DMS 273 (cell line): ENCODE data around the gene UBE2E2.

Experiments
- DNase-seq: peaks from one replicate; lab custom pipeline; 2025; ENCODE audit not compliant: unreplicated experiment; lab: John Stamatoyannopoulos, UW

Gene UBE2E2

GRCh38 chr3:23239211-23240068, 36.3 kb downstream of the UBE2E2 start:
- no peak for DNase-seq

DNA sequence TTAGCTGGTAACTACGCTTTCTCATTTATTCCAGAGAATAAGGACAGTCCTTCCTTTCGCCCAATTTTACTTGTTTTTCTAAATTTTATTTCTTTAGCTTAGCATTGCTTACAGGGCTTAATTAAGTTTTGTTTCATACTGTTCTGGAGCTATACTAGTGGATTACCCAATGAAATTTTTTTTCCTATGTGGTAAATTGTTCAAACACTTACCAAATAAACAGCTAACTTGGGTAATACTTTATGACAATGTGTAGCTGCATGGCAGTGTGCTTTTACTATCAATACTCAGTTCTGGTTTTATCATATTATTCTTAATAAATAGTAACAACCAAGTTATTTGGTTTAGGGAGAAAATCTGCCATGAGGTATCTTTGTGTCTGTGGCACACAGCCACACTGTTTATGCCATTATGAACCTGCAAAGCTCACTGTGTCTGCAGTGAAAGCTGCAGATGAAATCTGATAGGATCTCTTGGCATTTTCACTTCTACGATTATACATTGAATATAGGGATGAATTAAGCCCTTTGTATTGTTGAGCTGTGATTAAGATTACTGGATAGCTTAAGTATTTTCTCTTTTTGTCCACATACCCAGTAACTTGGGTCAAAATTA, 37.2 kb downstream of the UBE2E2 start:
- DNase-seq: peak; percentile 28

DNA sequence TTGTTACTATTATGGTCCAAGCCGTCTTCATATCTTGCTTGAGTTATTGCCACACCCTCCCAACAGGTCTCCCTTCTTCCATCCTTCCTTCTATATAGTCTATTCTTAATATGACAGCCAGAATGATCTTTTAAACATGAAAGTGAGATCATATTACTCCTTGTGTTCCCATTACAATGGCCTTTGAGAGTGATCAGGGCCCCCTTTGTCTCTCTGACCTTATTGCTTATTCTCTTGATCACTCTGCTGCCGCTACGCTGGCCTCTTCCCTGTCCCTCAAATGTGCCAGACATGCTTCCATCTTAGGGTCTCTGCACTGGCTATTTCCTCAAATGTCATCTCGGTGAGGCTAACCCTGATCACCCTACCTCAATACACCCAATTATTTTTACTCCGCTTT, 38.1 kb downstream of the UBE2E2 start:
- DNase-seq: no peak

DNA sequence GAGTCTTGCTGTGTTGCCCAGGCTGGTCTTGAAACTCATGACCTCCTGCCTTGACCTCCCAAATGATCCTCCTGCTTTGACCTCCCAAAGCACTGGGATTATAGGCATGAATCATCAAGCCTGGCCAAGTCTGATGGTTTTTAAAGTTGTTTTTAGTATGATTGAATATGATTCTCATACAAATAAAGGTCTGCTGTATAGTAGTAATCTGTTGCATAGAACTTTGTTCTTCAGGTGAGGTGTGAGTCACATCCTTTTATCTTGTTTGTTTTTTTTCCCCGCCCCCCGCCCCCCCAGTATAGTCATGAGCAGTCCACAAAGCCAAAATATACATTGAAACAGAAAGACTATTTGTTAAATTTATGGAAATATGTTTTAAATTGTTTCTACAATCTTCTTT, 39.0 kb downstream of the UBE2E2 start:
- no peak for DNase-seq

GRCh38 chr3:23244324-23245041, 41.4 kb downstream of the UBE2E2 start:
- DNase-seq: no peak

DNA sequence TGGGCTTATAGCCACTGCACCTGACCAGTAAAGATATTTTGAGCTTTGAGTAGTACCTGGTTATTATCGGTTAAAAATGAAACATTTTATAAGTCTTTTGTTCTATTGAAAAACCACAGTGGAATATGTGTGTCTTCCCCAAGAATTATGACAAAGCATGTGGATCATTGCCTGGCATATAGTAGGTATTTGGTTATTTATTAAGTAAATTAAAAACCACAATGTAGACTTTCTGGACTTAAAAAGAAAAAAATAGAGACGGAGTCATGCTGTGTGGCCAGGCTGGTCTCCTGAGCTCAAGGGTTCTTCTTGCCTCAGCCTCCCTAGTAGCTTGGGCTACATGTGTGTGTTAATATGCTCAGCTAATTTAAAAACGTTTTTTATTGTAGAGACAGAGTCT, 43.5 kb downstream of the UBE2E2 start:
- no peak for DNase-seq

DNA sequence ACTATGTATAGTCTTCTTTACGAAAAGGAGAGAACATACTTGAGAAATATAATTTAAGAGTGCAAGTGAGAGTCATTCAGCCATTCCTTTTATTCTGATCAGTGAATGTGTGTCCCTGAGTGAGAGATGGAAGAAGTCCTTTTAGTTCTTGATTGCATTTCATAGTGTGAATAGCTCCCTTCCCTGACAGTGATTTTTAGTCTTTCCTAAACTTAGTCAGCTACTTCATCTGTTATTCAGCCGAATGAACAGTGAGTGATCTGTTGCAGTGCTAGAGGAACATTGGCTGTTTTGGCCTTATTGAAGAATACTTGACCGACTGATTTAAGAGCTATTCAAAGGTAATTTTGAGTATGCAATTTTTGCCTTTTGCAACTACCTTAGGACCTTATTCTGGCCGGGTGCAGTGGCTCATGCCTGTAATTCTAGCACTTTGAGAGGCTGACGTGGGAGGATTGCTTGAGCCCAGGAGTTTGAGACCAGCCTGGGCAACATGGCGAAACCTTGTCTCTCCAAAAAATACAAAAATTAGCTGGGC, 45.5 kb downstream of the UBE2E2 start:
- DNase-seq: no peak

GRCh38 chr3:23249961-23250360, 46.8 kb downstream of the UBE2E2 start:
- DNase-seq: no peak

GRCh38 chr3:23252122-23252521, 49.0 kb downstream of the UBE2E2 start:
- no peak for DNase-seq

GRCh38 chr3:23253214-23253613, 50.1 kb downstream of the UBE2E2 start:
- DNase-seq: no peak

DNA sequence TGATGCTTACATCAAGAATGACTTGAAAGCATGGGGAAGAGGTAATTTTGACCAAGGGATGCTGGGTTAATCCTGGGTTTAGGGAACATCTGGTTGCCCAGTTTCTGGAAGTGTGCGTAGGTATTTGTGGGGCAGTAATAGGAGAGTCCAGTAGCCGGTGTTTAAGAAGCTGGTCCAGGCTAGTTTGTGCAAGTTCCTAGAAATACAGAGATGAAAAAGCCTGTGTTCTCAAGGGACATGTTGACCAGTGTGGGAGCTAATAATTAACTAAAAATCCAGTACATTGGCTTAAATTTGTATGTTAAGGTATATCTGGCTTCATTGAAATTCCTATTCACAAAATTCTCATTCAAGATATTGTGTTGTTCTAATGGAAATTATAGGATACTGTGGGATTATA, 51.2 kb downstream of the UBE2E2 start:
- DNase-seq: no peak

GRCh38 chr3:23254835-23255234, 51.7 kb downstream of the UBE2E2 start:
- no peak for DNase-seq

GRCh38 chr3:23256741-23257435, 53.8 kb downstream of the UBE2E2 start:
- DNase-seq: no peak

GRCh38 chr3:23258110-23258509, 55.0 kb downstream of the UBE2E2 start:
- DNase-seq: no peak

DNA sequence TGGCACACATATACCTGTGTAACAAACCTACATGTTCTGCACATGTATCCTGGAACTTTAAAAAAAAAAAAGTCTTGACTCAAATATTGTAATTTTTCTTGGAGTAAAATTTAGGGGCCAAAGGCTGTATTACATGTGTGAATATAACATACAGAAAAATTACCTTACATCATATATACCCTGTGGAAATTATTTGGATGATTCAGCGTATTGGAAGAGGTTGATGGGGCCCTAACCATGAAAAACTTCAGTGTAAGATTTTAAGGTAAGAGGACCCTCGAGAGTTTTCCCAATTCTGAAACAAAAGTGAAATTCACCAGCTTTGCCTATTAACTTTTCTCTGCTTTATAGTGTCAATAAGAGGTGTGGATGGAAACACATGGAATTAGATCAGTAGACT, 56.4 kb downstream of the UBE2E2 start:
- DNase-seq: no peak

GRCh38 chr3:23262766-23263165, 59.6 kb downstream of the UBE2E2 start:
- no peak for DNase-seq

GRCh38 chr3:23263796-23264195, 60.7 kb downstream of the UBE2E2 start:
- no peak for DNase-seq

- DNase-seq: no peak
Observed at GRCh38 chr3:23264413-23264812, 61.3 kb downstream of the UBE2E2 start.

DNA sequence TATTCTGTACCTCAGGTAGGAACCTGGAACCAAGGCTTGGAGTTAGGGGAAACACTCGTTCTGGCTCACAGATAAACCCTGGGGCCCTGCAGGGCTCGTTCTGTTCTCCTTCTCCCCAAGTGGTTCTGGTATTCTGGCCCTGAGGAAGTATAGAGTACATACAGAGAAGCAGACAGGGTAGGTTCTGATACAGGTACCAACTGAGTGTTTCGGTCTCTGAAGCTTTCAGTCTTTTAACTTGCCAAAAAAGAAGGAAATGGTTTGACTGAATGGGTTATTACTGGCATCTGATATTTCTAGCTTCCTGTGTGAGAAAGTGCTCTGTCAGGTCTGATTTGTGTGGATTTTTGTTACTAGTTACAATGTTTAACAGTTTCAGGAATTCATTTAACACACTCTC, 67.3 kb downstream of the UBE2E2 start:
- DNase-seq: no peak

DNA sequence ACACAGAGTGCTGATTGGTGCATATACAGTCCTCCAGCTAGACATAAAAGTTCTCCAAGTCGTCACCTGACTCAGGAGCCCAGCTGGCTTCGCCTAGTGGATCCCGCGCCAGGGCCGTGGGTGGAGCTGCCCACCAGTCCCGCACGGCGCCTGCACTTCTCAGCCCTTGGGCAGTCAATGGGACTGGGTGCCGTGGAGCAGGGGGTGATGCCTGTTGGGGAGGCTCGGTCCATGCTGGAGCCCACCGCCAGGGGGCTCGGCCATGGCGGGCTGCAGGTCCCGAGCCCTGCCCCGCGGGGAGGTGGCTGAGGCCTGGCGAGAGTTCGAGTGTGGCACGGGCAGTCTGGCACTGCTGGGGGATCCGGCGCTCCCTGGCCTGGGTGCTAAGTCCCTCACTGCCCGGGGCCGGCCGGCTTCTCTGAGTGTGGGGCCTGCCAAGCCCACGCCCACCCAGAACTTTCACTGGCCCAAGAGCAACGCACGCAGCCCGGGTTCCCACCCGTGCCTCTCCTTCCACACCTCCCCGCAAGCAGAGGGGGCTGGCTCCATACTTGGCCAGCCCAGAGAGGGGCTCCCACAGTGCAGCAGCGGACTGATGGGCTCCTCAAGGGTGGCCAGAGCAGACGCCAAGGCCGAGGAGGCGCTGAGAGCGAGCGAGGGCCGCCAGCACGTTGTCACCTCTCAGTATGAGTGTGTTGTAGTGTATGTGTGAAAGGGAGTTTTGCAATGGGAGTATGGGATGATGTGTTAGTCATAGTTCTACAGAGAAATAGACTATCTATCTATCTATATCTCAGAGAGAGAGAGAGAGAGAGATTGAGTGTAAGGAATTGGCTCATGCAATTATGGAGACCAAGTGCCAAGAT, 69.0 kb downstream of the UBE2E2 start:
- no peak for DNase-seq
